Adrenal gland (tissue), 12 donors: ENCODE data around the gene DAB2IP. TPM values are rescaled to one million over a fixed set of nuclear protein-coding genes. Genes with fewer than 3 reads are reported as not detected.
"Not testable (repeated sequence)": the region's sequence is repeated elsewhere in the genome, so short reads cannot be mapped to it uniquely, and the experiment has no call there.

Experiments used
- DNase-seq, 7 donors: peaks; one replicate each; pipeline ENCODE4 v3.0.0-alpha.2; 2019 to 2020
- H3K27ac ChIP-seq, 5 donors: fragments of 200-600 bp; sonication (generic) in 4 of 5; 1 replicate in 3 of 5; 2 replicates in 2 of 5; pipeline versions ENCODE4 v1.5.1 to v1.8.0; 2016 to 2020; ENCODE audit warnings: mild to moderate bottlenecking in 1 of 5
- H3K27me3 ChIP-seq: fragments of 200-600 bp; 2 replicates; pipeline ENCODE4 v1.8.0; 2021
- H3K36me3 ChIP-seq, 2 donors: fragments of 200-600 bp; replicated peaks in 1 of 2; 1 replicate in 1 of 2; 2 replicates in 1 of 2; pipeline versions ENCODE4 v1.5.1 to v1.8.0; 2018 to 2022
- H3K4me1 ChIP-seq, 2 donors: fragments of 200-600 bp; replicated peaks in 1 of 2; 1 replicate in 1 of 2; 2 replicates in 1 of 2; pipeline versions ENCODE4 v1.5.1 to v1.8.0; 2018 to 2021
- H3K4me3 ChIP-seq, 4 donors: fragments of 200-600 bp; sonication (generic) in 3 of 4; one replicate each; pipeline ENCODE4 v1.5.1; 2016 to 2018
- H3K9me3 ChIP-seq, 3 donors: fragments of 200-600 bp; sonication (generic) in 1 of 3; replicated peaks in 1 of 3; 1 replicate in 2 of 3; 2 replicates in 1 of 3; pipeline versions ENCODE4 v1.5.1 to v1.8.0; 2016 to 2021
- CTCF ChIP-seq, 6 experiments: fragments of 450-650 bp in 4 of 6; fragments of 200-600 bp in 2 of 6; sonication (generic) in 1 of 6; IDR thresholded peaks; 1 replicate in 5 of 6; 2 replicates in 1 of 6; pipeline versions ENCODE4 v1.5.1 to v1.8.0; 2016 to 2021; ENCODE audit warnings: antibody characterized with exemption in 6 of 6, mild to moderate bottlenecking in 2 of 6, moderate library complexity in 1 of 6
- POLR2A ChIP-seq, 2 donors: fragments of 450-650 bp; IDR thresholded peaks; one replicate each; pipeline ENCODE4 v1.6.1; 2017; ENCODE audit warnings: antibody characterized with exemption in 2 of 2, mild to moderate bottlenecking in 2 of 2, moderate library complexity in 1 of 2
- whole genome bisulfite sequencing, 4 donors: extraction: QIAGEN DNeasy Blood & Tissue Kit in 2 of 4; methylation state at CpG; one replicate each; pipeline versions ENCODE4 v1.1.5 to v1.1.7; 2013 to 2017; 5-methylcytosine and 5-hydroxymethylcytosine counted together
- intact Hi-C, 2 donors: fragments of 100-400 bp; cut with DNase I; formaldehyde crosslinking; loops; one replicate each; pipeline versions ENCODE4 v1.14.1 to v1.15.0; 2022 to 2023
- polyA plus RNA-seq, 3 donors: library from polyadenylated mRNA; stranded (reverse); fragments of 200-250 nt in 2 of 3; fragments of 350-450 nt in 1 of 3; fragmentation: Illumina TruSeq in 1 of 3; extraction: RNeasy Lipid Tissue Mini Kit (QIAGEN cat#74804) in 1 of 3; gene quantifications; one replicate each; pipeline ENCODE4 v1.2.3, GENCODE V29; 2013 to 2014
- total RNA-seq, 9 donors: library from RNA; depleted of rRNA in 4 of 9; stranded (reverse); fragments of >200 nt in 4 of 9; fragments of 120-200 nt in 1 of 9; fragmentation: NEBNext Ultra II Directional in 1 of 9; extraction: Animal tissue kit (Norgen Biotek cat#: 25700) in 1 of 9; gene quantifications; one replicate each; pipeline versions ENCODE4 v1.1.0 to v1.2.4, GENCODE V29; 2013 to 2023
- donor health status: healthy with polysubstance abuse.
- donor health status: Bipolar disorder and iron deficiency.
- donor health status: DM: yes; HTN: yes; CAD: no.
- donor health status: DM: no; HTN: no; CAD: no.
- donor health status: DM: no; HTN: no; CAD: no.
- donor health status: DM: yes; HTN: yes; CAD: no.

DAB2IP gene
- total and polyA plus RNA-seq, 12 donors: 12.0 to 52.2 (median 43.9) TPM

DNA sequence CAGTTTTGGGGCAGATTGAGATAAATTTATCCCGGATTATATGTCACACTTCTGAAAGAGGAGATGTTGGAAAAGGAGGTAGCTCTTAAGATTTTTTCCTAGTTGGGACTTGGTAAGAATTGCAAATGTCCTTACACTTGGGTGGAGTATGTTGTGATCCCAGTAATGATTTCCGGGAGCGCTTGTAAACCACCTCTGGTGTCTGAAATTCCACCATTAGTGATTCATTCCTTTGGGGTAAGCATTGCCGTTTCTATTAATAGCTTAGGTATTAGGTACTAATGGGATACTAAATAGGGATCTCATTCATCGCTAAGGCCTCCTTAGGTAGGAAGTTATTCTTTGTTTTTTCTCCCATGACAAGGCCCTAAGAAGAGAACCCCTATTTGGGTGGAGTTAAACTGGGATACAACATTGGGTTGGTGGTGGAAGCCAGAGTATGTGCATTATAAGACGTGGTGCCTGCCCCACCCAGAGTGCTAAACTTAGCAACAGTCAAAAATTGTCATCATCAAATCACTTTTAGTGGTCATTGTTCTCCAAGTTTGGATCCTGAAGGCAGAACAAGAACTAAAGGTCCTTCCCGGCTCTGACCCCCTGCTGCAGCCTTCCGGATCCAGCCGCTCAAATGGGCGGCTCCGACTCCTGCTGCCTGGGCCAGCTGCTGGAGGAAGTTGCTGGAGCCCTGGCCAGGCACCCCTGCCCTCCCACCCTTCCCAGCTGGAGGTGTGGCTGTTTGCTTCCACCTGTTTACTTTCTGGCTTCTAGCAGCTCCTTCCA lies 31.7 kb upstream of the DAB2IP start:
- 85 to 93% (median 87%) methylated on average over 11 of the region's 11 CpGs for WGBS, 4 donors
- TF ChIP-seq CTCF (IDR thresholded peaks at IDR 0.05): no peak
- Histone ChIP-seq H3K4me1 (no peaks in the 10 kb centered on the region), H3K4me3 (no peak overlapping the region), H3K36me3 (no peaks in the 10 kb centered on the region), H3K9me3 (no peaks in the 10 kb centered on the region), H3K27me3 (no peaks in the 10 kb centered on the region), H3K27ac (peak overlapping the region in 1 of 5 donors; percentile 38)
- DNase-seq: peak in 1 of 7 donors; percentile 57
- intact Hi-C loops: no loop called here

GRCh38 chr9:121620325-121620673 lies 31.1 kb upstream of the DAB2IP start:
- Histone ChIP-seq H3K4me1 (no peaks in the 10 kb centered on the region), H3K36me3 (no peaks in the 10 kb centered on the region), H3K27me3 (no peaks in the 10 kb centered on the region), H3K27ac (no peak overlapping the region), H3K4me3 (no peak overlapping the region), H3K9me3 (no peaks in the 10 kb centered on the region)
- intact Hi-C loops: no loop called here
- 76 to 94% (median 87%) methylated on average over 1 to 3 of the region's 3 CpGs for WGBS, 4 donors
- no peak for DNase-seq
- TF ChIP-seq CTCF (IDR thresholded peaks at IDR 0.05) (no peak), POLR2A (IDR thresholded peaks at IDR 0.05) (no peak)

DNA sequence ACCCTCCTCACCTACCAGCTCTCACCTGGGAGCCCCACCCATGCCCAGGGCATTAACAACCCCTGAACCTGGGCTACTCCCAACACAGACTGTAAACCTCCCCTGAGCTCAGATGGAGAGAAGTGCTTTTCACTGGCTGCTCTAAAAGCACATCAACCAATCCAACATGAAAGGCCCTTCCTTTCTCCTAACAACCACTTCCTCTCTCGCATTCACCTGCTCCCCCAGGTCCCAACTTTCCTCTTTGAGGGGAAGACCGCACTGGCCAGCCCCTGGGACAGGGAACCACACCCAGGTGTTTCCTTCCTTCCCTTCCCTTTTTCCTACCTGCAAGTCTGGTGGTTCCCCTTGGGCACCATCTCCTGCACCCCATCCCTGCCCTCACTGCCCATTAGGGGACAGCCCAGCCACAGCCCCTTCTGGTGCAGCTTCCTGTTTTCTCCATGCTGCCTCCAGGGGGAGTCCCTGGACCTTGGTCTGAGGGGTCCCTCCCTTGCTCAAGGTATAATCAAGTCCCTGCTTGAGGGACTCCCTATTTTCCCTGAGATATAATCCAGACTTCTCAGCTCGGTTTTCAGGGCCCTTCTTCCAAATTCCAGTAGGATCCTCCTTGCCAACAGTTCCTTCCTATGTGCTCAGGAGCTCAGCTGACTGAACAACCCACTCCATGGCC lies 30.5 kb upstream of the DAB2IP start:
- WGBS, 4 donors: 68 to 76% (median 73%) methylated on average over 3 of the region's 3 CpGs
- intact Hi-C loops: no loop called here
- no peaks in the 10 kb centered on the region for H3K9me3 ChIP-seq
- no peaks in the 10 kb centered on the region for H3K27me3 ChIP-seq
- no peak overlapping the region for H3K27ac ChIP-seq
- DNase-seq: no peak
- TF ChIP-seq CTCF (IDR thresholded peaks at IDR 0.05) (peak in 5 of 6 experiments; percentile 12 to 41 (median 32)), POLR2A (IDR thresholded peaks at IDR 0.05) (no peak)
- H3K4me3 ChIP-seq: no peak overlapping the region
- no peaks in the 10 kb centered on the region for H3K4me1 ChIP-seq
- no peaks in the 10 kb centered on the region for H3K36me3 ChIP-seq

DNA sequence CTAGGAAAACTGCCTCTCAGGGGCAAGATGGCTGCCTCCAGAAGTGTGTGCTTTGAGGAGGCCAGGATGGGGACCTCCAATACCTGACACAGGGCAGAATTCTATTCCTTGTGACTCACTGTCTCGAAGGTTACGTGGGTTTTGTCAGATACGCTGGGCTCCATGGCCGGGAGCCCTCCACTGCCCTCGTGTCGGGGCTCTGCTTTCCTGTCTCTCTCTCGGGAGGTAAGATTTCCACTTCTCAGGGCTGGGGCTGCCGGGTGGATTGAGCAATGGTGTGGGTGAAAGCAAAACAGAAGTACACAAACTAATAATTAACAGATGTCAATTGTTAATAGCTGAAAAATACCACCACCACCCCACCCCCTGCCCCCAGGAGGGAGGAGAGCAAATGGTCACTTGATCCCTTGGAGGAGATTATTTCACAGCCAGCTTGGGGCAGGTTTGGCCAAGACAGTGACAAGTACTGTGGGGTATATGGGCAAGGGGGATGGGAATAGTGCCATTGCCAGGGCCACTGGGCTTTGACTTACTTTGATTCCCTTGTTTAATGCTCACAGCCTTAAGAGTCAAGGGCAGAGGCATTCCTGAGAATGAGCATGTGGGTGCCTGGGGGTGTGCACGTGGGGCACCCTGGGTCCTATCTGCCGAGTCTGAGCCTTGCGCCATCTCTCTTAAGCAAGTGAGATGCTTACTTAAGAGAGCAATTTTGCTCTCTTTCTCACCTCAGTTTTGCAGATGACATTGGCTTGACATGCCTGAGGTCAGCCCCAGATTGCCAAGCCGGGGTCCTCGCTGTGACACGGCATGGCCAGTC lies 28.8 kb upstream of the DAB2IP start:
- Histone ChIP-seq H3K4me1 (no peaks in the 10 kb centered on the region), H3K36me3 (no peaks in the 10 kb centered on the region), H3K27me3 (no peaks in the 10 kb centered on the region), H3K9me3 (no peaks in the 10 kb centered on the region), H3K27ac (no peak overlapping the region), H3K4me3 (no peak overlapping the region)
- no peak for TF ChIP-seq CTCF (IDR thresholded peaks at IDR 0.05)
- no peak for TF ChIP-seq POLR2A (IDR thresholded peaks at IDR 0.05)
- no peak for DNase-seq
- WGBS, 4 donors: 66 to 78% (median 76%) methylated on average over 8 to 14 of the region's 14 CpGs
- intact Hi-C loops: no loop called here

GRCh38 chr9:121623430-121623829 lies 28.0 kb upstream of the DAB2IP start:
- 95 to 100% (median 99%) methylated on average over 2 of the region's 2 CpGs for WGBS, 4 donors
- DNase-seq, H3K4me3 ChIP-seq, H3K27ac ChIP-seq, H3K36me3 ChIP-seq, intact Hi-C loops, H3K27me3 ChIP-seq, H3K9me3 ChIP-seq, H3K4me1 ChIP-seq: not testable (repeated sequence)
